ENCODE results near the gene GFY.
"Not testable (repeated sequence)": the region's sequence is repeated elsewhere in the genome, so short reads cannot be mapped to it uniquely, and the experiment has no call there.

GFY gene

GRCh38 chr19:49472936-49473335 lies 47.7 kb downstream of the GFY start:
- DNase-seq (ENCODE audit: insufficient read length, low spot score): no peak
- TF ChIP-seq CTCF (IDR thresholded peaks at IDR 0.05; ENCODE audit: insufficient read depth, missing control alignments): no peak
- no peak for FAIRE-seq

GRCh38 chr19:49473501-49473867 lies 48.3 kb downstream of the GFY start:
- not testable (repeated sequence) for DNase-seq (ENCODE audit: insufficient read length, low spot score); FAIRE-seq

- TF ChIP-seq CTCF (IDR thresholded peaks at IDR 0.05; ENCODE audit: insufficient read depth, missing control alignments): peak; percentile 67
- FAIRE-seq: no peak
- peak; percentile 81 for DNase-seq (ENCODE audit: insufficient read length, low spot score)
These were observed 48.8 kb downstream of the GFY start, which contains the start of gene FLT3LG for GRCh38 chr19:49473868-49474541. Gene FLT3LG, plus strand, starts transcription at chr19:49474215. Its CDS starts 425 bp downstream, at chr19:49474640.

GRCh38 chr19:49474542-49474924 lies 49.3 kb downstream of the GFY start:
- no peak for TF ChIP-seq CTCF (IDR thresholded peaks at IDR 0.05; ENCODE audit: insufficient read depth, missing control alignments)
- FAIRE-seq: no peak
- no peak for DNase-seq (ENCODE audit: insufficient read length, low spot score)

- DNase-seq (ENCODE audit: insufficient read length, low spot score): no peak
- FAIRE-seq: no peak
- TF ChIP-seq CTCF (IDR thresholded peaks at IDR 0.05; ENCODE audit: insufficient read depth, missing control alignments): no peak
These were observed 50.2 kb downstream of the GFY start for GRCh38 chr19:49475191-49475917.

- peak; percentile 63 for TF ChIP-seq CTCF (IDR thresholded peaks at IDR 0.05; ENCODE audit: insufficient read depth, missing control alignments)
- DNase-seq (ENCODE audit: insufficient read length, low spot score) (peak; percentile 84), FAIRE-seq (no peak)
These were observed 51.0 kb downstream of the GFY start for GRCh38 chr19:49475995-49476880.

All from D721Med (cell line).